OCI-LY3 (cell line): ENCODE data around the gene PDZK1IP1.

Experiments
- EZH2phosphoT487 ChIP-seq: fragments of 200-600 bp; shearing (Covaris generic); IDR thresholded peaks from 2 replicates; pipeline ENCODE4 v1.6.1; 2018; ENCODE audit warnings: antibody characterized with exemption, mixed run types, low read depth
- TF ChIP-seq, protein P1 (sequence below): fragments of 200-600, 300-600 bp; sonication (generic); IDR thresholded peaks from 2 replicates; pipeline ENCODE4 v1.5.1; 2014; ENCODE audit warnings: antibody characterized with exemption, low read length, low read depth

DNA sequence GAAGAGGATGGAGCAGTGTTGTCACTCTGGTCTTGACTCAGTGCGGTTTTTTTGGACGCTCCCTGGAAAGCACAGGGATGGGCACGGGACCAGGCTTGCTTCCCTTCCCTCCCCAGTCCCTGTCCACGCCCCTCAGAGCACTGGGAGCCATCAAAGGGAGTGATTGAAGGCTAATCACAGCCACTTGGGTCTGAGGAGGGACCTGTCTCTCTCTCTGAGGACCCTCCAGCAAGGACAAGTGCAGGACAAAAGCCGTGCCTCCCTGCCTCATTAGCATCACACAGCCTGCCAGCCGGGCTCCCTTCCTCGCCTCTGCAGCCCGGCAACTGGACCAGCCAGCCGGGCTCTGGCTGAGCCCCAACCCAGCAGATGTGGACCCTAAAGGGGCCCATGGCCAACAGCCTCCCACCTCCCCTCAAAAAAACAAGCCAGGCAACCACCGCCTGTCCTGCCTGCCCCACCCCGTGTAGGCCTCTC lies 18.6 kb upstream of the PDZK1IP1 start:
- TF ChIP-seq, protein P1, sequence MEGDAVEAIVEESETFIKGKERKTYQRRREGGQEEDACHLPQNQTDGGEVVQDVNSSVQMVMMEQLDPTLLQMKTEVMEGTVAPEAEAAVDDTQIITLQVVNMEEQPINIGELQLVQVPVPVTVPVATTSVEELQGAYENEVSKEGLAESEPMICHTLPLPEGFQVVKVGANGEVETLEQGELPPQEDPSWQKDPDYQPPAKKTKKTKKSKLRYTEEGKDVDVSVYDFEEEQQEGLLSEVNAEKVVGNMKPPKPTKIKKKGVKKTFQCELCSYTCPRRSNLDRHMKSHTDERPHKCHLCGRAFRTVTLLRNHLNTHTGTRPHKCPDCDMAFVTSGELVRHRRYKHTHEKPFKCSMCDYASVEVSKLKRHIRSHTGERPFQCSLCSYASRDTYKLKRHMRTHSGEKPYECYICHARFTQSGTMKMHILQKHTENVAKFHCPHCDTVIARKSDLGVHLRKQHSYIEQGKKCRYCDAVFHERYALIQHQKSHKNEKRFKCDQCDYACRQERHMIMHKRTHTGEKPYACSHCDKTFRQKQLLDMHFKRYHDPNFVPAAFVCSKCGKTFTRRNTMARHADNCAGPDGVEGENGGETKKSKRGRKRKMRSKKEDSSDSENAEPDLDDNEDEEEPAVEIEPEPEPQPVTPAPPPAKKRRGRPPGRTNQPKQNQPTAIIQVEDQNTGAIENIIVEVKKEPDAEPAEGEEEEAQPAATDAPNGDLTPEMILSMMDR = no peak
- no peak for TF ChIP-seq EZH2phosphoT487
